Neural cell (in vitro differentiated cells): ENCODE measurements around the gene MOCS1.

Source experiments
- CTCF ChIP-seq: fragments of 450-650 bp; IDR thresholded peaks from 2 replicates; pipeline ENCODE4 v1.5.1; 2014; ENCODE audit warnings: antibody characterized with exemption, mild to moderate bottlenecking, moderate library complexity; ENCODE audit not compliant: poor library complexity, severe bottlenecking
- EZH2 ChIP-seq: fragments of 200-600, 300-800 bp; shearing (Covaris generic), sonication (generic); IDR thresholded peaks from 2 replicates; pipeline ENCODE4 v1.6.1; 2014; ENCODE audit warnings: antibody characterized with exemption, low read length, borderline replicate concordance, mild to moderate bottlenecking; ENCODE audit not compliant: insufficient read depth, poor library complexity, severe bottlenecking
- MXI1 ChIP-seq: fragments of 450-650 bp; conservative IDR thresholded peaks from 2 replicates; pipeline ENCODE4 v1.6.1; 2014; ENCODE audit warnings: antibody characterized with exemption, mild to moderate bottlenecking; ENCODE audit not compliant: poor library complexity, severe bottlenecking
- POLR2AphosphoS5 ChIP-seq: IDR thresholded peaks from 2 replicates; pipeline ENCODE4 v1.6.1; 2012
- RAD21 ChIP-seq: fragments of 450-650 bp; conservative IDR thresholded peaks from 2 replicates; pipeline ENCODE4 v1.6.1; 2014; ENCODE audit warnings: antibody characterized with exemption, mild to moderate bottlenecking, moderate library complexity
- REST ChIP-seq: IDR thresholded peaks from 2 replicates; pipeline ENCODE4 v1.6.1; 2012; ENCODE audit warnings: borderline replicate concordance

- TF ChIP-seq CTCF (no peak), RAD21 (no peak), MXI1 (no peak), POLR2AphosphoS5 (no peak), REST (no peak), EZH2 (no peak)
These were observed 1.8 kb downstream of the MOCS1 start for GRCh38 chr6:39932386-39932910.
